Activated T-cell treated with anti-CD3 and anti-CD28 coated beads, Interleukin-2, amount 50 U/mL, for 24 hours (primary cell): ENCODE results near the gene COMT.
"Not testable (repeated sequence)": the region's sequence is repeated elsewhere in the genome, so short reads cannot be mapped to it uniquely, and the experiment has no call there.

ENCODE experiments used
- DNase-seq: peaks from one replicate; pipeline ENCODE4 v3.0.0-alpha.2; 2020
- H3K27ac Mint-ChIP-seq: 2 replicates; pipeline ENCODE4 v1.8.0; 2020; ENCODE audit warnings: mild to moderate bottlenecking, mixed read lengths
- H3K27me3 Mint-ChIP-seq: 2 replicates; pipeline ENCODE4 v1.8.0; 2020; ENCODE audit warnings: mixed read lengths
- H3K36me3 Mint-ChIP-seq: 2 replicates; pipeline ENCODE4 v1.8.0; 2020; ENCODE audit warnings: low read depth, mixed read lengths
- H3K4me1 Mint-ChIP-seq: 2 replicates; pipeline ENCODE4 v1.8.0; 2020; ENCODE audit warnings: low read depth, mixed read lengths
- H3K4me3 Mint-ChIP-seq: 2 replicates; pipeline ENCODE4 v1.8.0; 2020; ENCODE audit warnings: mild to moderate bottlenecking, moderate library complexity, mixed read lengths
- H3K9me3 Mint-ChIP-seq: 2 replicates; pipeline ENCODE4 v1.8.0; 2020; ENCODE audit warnings: mixed read lengths

The COMT gene

GRCh38 chr22:19903513-19903912, 38.1 kb upstream of the COMT start:
- Mint-ChIP-seq H3K4me1 (no peaks in the 10 kb centered on the region), H3K27me3 (no peaks in the 10 kb centered on the region), H3K27ac (no peak overlapping the region), H3K4me3 (no peak overlapping the region), H3K36me3 (peaks cover 14% of the 10 kb centered on the region), H3K9me3 (no peaks in the 10 kb centered on the region)
- no peak for DNase-seq

- no peaks in the 10 kb centered on the region for H3K27me3 Mint-ChIP-seq
Observed at GRCh38 chr22:19904174-19904856, 37.3 kb upstream of the COMT start.

GRCh38 chr22:19904935-19905334, 36.6 kb upstream of the COMT start:
- no peaks in the 10 kb centered on the region for H3K27me3 Mint-ChIP-seq
- no peaks in the 10 kb centered on the region for H3K9me3 Mint-ChIP-seq
- H3K4me3 Mint-ChIP-seq: no peak overlapping the region
- no peak for DNase-seq
- H3K4me1 Mint-ChIP-seq: peaks cover 2% of the 10 kb centered on the region
- H3K36me3 Mint-ChIP-seq: peaks cover 11% of the 10 kb centered on the region
- no peak overlapping the region for H3K27ac Mint-ChIP-seq

More at GRCh38 chr22:19904174-19904856, 37.3 kb upstream of the COMT start:
- H3K36me3 Mint-ChIP-seq: peaks cover 11% of the 10 kb centered on the region
- no peak for DNase-seq
- H3K27ac Mint-ChIP-seq: no peak overlapping the region
- H3K4me3 Mint-ChIP-seq: no peak overlapping the region
- no peaks in the 10 kb centered on the region for H3K9me3 Mint-ChIP-seq
- no peaks in the 10 kb centered on the region for H3K4me1 Mint-ChIP-seq

GRCh38 chr22:19905347-19906276, 36.0 kb upstream of the COMT start:
- DNase-seq: no peak
- no peak overlapping the region for H3K4me3 Mint-ChIP-seq
- H3K4me1 Mint-ChIP-seq: peaks cover 3% of the 10 kb centered on the region
- peaks cover 11% of the 10 kb centered on the region for H3K36me3 Mint-ChIP-seq
- no peak overlapping the region for H3K27ac Mint-ChIP-seq
- no peaks in the 10 kb centered on the region for H3K27me3 Mint-ChIP-seq
- H3K9me3 Mint-ChIP-seq: no peaks in the 10 kb centered on the region

GRCh38 chr22:19906864-19907263, 34.7 kb upstream of the COMT start:
- not testable (repeated sequence) for H3K27ac Mint-ChIP-seq, H3K27me3 Mint-ChIP-seq, H3K9me3 Mint-ChIP-seq, DNase-seq, H3K4me1 Mint-ChIP-seq, H3K4me3 Mint-ChIP-seq
- peaks cover 11% of the 10 kb centered on the region for H3K36me3 Mint-ChIP-seq

- H3K9me3 Mint-ChIP-seq, DNase-seq, H3K4me3 Mint-ChIP-seq, H3K27me3 Mint-ChIP-seq, H3K27ac Mint-ChIP-seq, H3K4me1 Mint-ChIP-seq: not testable (repeated sequence)
- H3K36me3 Mint-ChIP-seq: peaks cover 14% of the 10 kb centered on the region
Observed at GRCh38 chr22:19907902-19908301, 33.7 kb upstream of the COMT start.

- Mint-ChIP-seq H3K4me1 (peaks cover 3% of the 10 kb centered on the region), H3K27ac (no peak overlapping the region), H3K4me3 (no peak overlapping the region), H3K36me3 (peaks cover 31% of the 10 kb centered on the region), H3K9me3 (no peaks in the 10 kb centered on the region), H3K27me3 (no peaks in the 10 kb centered on the region)
- peak; percentile 89 for DNase-seq
Observed at GRCh38 chr22:19909350-19910179, 32.0 kb upstream of the COMT start.

GRCh38 chr22:19910180-19910744, 31.3 kb upstream of the COMT start:
- Mint-ChIP-seq H3K27ac (no peak overlapping the region), H3K4me3 (no peak overlapping the region), H3K27me3 (no peaks in the 10 kb centered on the region), H3K9me3 (no peaks in the 10 kb centered on the region), H3K4me1 (peaks cover 3% of the 10 kb centered on the region), H3K36me3 (peaks cover 38% of the 10 kb centered on the region)
- DNase-seq: no peak

- DNase-seq: no peak
- H3K4me3 Mint-ChIP-seq: no peak overlapping the region
- H3K4me1 Mint-ChIP-seq: peaks cover 3% of the 10 kb centered on the region
- no peak overlapping the region for H3K27ac Mint-ChIP-seq
- no peaks in the 10 kb centered on the region for H3K27me3 Mint-ChIP-seq
- peaks cover 47% of the 10 kb centered on the region for H3K36me3 Mint-ChIP-seq
- no peaks in the 10 kb centered on the region for H3K9me3 Mint-ChIP-seq
Observed at GRCh38 chr22:19911540-19912270, 29.9 kb upstream of the COMT start.

GRCh38 chr22:19912271-19912999, 29.1 kb upstream of the COMT start:
- no peak overlapping the region for H3K27ac Mint-ChIP-seq

GRCh38 chr22:19913337-19913936, 28.1 kb upstream of the COMT start:
- no peak overlapping the region for H3K27ac Mint-ChIP-seq
- peaks cover 55% of the 10 kb centered on the region for H3K36me3 Mint-ChIP-seq
- H3K4me3 Mint-ChIP-seq: no peak overlapping the region

More at GRCh38 chr22:19912271-19912999, 29.1 kb upstream of the COMT start:
- H3K27me3 Mint-ChIP-seq: no peaks in the 10 kb centered on the region
- peaks cover 51% of the 10 kb centered on the region for H3K36me3 Mint-ChIP-seq
- no peaks in the 10 kb centered on the region for H3K9me3 Mint-ChIP-seq
- DNase-seq: no peak
- peaks cover 3% of the 10 kb centered on the region for H3K4me1 Mint-ChIP-seq
- no peak overlapping the region for H3K4me3 Mint-ChIP-seq

GRCh38 chr22:19914201-19914943, 27.2 kb upstream of the COMT start:
- no peak overlapping the region for H3K4me3 Mint-ChIP-seq
- no peak for DNase-seq
- H3K27me3 Mint-ChIP-seq: no peaks in the 10 kb centered on the region
- peaks cover 3% of the 10 kb centered on the region for H3K4me1 Mint-ChIP-seq
- H3K27ac Mint-ChIP-seq: no peak overlapping the region
- no peaks in the 10 kb centered on the region for H3K9me3 Mint-ChIP-seq
- peaks cover 58% of the 10 kb centered on the region for H3K36me3 Mint-ChIP-seq

More at GRCh38 chr22:19913337-19913936, 28.1 kb upstream of the COMT start:
- H3K27me3 Mint-ChIP-seq: no peaks in the 10 kb centered on the region
- peaks cover 3% of the 10 kb centered on the region for H3K4me1 Mint-ChIP-seq
- DNase-seq: no peak
- no peaks in the 10 kb centered on the region for H3K9me3 Mint-ChIP-seq
